Stimulated activated memory B cell treated with anti-CD40 and anti-IgM and Interleukin-4, amounts not matched to agents 10 μg/mL and 1 μg/mL and 100 μg/mL, for 72 hours (primary cell): ENCODE data around the gene PLAC9.

Experiments
- ATAC-seq: fragments of 150-1000 bp; cut with Tn5 transposase; 2 replicates; pipeline ENCODE4 v1.10.0; 2021
- H3K27ac Mint-ChIP-seq: one replicate; pipeline ENCODE4 v1.8.0; 2022; ENCODE audit warnings: mild to moderate bottlenecking, mixed read lengths
- H3K27me3 Mint-ChIP-seq: one replicate; pipeline ENCODE4 v1.8.0; 2022; ENCODE audit warnings: mixed read lengths
- H3K36me3 Mint-ChIP-seq: one replicate; pipeline ENCODE4 v1.8.0; 2022; ENCODE audit warnings: mixed read lengths
- H3K4me1 Mint-ChIP-seq: one replicate; pipeline ENCODE4 v1.8.0; 2022; ENCODE audit warnings: mixed read lengths
- H3K4me3 Mint-ChIP-seq: one replicate; pipeline ENCODE4 v1.8.0; 2022; ENCODE audit warnings: mild to moderate bottlenecking, moderate library complexity, mixed read lengths
- H3K9me3 Mint-ChIP-seq: one replicate; pipeline ENCODE4 v1.8.0; 2022; ENCODE audit warnings: mixed read lengths

The PLAC9 gene

DNA sequence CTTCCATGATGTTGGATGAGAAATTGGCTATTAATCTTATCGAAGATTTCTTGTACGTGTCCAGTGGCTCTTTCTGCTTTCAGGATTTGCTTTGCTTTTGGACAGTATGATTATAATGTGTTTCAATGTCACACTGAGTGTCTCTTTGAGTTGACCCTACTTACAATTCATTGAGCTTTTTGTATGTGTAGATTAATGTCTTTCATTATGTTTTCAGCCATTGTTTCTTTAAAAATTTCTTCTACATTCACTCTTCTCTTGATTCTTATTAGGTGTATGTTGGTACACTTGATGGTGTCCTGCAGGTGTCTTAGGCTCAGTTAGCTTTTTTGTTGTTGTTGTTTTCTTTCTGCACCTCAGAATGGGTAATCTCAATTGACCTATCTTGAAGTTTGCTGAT is 16.6 kb downstream of the PLAC9 start:
- Mint-ChIP-seq H3K36me3 (peaks cover 58% of the 10 kb centered on the region), H3K27ac (no peak overlapping the region), H3K9me3 (peaks cover 4% of the 10 kb centered on the region), H3K4me1 (peaks cover 17% of the 10 kb centered on the region), H3K4me3 (no peak overlapping the region), H3K27me3 (no peaks in the 10 kb centered on the region)
- no peak for ATAC-seq

DNA sequence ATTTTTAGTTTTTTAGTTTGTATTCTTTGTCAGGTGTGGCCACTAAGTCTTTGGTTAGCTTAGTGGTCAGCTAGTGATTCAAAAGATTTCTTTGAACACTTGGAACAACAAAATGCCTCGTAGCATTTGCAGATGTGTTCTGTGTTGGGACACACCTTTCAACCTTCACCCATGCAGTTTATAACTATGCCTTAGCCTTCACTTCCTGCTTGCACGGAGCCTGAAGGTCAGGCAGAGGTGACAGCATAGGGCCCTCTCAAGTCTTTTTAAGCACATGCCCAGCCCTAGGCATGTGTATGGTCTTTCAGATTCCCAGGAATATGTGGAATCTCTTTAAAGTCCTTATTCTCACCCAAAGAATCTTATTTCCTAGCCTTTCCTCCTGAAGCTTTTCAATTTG is 17.6 kb downstream of the PLAC9 start:
- no peak overlapping the region for H3K4me3 Mint-ChIP-seq
- peaks cover 4% of the 10 kb centered on the region for H3K9me3 Mint-ChIP-seq
- peaks cover 6% of the 10 kb centered on the region for H3K4me1 Mint-ChIP-seq
- no peaks in the 10 kb centered on the region for H3K27me3 Mint-ChIP-seq
- H3K36me3 Mint-ChIP-seq, result peaks cover 67% of the 10 kb centered on the region
- ATAC-seq, result no peak
- H3K27ac Mint-ChIP-seq, result no peak overlapping the region

DNA sequence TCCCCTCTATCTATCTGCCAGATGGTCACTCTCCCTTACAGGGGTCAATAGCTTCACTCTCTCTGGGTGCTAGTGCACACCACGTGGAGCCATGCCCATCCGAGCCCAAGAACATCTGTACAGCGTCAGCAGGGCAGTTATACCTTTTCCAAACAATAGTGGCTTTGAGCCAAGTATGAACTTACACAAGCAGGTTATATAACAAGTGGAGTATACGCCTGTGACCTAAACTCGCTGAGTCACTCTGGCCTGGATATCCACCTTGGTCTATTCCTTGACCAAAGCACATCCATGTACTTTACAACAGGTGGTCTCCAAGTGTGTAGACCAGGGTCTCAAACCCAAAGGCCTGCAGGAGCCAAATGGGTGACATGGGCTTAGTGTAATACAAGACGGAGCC is 20.3 kb downstream of the PLAC9 start:
- peaks cover 91% of the 10 kb centered on the region for H3K36me3 Mint-ChIP-seq
- H3K9me3 Mint-ChIP-seq, result peaks cover 4% of the 10 kb centered on the region
- H3K27me3 Mint-ChIP-seq, result no peaks in the 10 kb centered on the region
- H3K4me3 Mint-ChIP-seq, result no peak overlapping the region
- no peak for ATAC-seq
- H3K27ac Mint-ChIP-seq, result no peak overlapping the region
- peaks cover 10% of the 10 kb centered on the region for H3K4me1 Mint-ChIP-seq

GRCh38 chr10:80153460-80153859 is 20.9 kb downstream of the PLAC9 start:
- ATAC-seq, result no peak
- Mint-ChIP-seq H3K4me1 (peaks cover 10% of the 10 kb centered on the region), H3K27me3 (no peaks in the 10 kb centered on the region), H3K36me3 (peaks cover 91% of the 10 kb centered on the region), H3K9me3 (peaks cover 4% of the 10 kb centered on the region), H3K27ac (peak overlapping the region; percentile 45), H3K4me3 (no peak overlapping the region)

DNA sequence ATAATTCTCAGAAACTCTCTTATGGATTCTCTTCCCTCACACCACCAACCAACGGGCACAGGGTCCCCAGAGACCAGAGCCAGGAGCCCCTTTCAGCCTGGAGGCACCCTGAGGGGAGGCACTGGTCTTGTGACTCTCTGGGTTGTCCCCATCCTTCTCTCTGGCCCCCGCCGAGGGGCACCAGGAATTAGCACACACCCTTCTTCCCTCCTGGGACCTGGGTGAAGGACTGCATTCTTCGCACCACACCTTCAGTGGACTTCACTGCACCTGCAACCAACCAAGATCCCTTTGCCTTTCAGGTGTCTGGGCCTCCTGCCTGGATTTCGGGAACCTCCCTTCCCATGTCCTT is 22.1 kb downstream of the PLAC9 start:
- peaks cover 10% of the 10 kb centered on the region for H3K4me1 Mint-ChIP-seq
- H3K27ac Mint-ChIP-seq, result peak overlapping the region; percentile 46
- ATAC-seq, result no peak
- peaks cover 96% of the 10 kb centered on the region for H3K36me3 Mint-ChIP-seq
- no peak overlapping the region for H3K4me3 Mint-ChIP-seq
- H3K9me3 Mint-ChIP-seq, result no peaks in the 10 kb centered on the region
- H3K27me3 Mint-ChIP-seq, result no peaks in the 10 kb centered on the region

DNA sequence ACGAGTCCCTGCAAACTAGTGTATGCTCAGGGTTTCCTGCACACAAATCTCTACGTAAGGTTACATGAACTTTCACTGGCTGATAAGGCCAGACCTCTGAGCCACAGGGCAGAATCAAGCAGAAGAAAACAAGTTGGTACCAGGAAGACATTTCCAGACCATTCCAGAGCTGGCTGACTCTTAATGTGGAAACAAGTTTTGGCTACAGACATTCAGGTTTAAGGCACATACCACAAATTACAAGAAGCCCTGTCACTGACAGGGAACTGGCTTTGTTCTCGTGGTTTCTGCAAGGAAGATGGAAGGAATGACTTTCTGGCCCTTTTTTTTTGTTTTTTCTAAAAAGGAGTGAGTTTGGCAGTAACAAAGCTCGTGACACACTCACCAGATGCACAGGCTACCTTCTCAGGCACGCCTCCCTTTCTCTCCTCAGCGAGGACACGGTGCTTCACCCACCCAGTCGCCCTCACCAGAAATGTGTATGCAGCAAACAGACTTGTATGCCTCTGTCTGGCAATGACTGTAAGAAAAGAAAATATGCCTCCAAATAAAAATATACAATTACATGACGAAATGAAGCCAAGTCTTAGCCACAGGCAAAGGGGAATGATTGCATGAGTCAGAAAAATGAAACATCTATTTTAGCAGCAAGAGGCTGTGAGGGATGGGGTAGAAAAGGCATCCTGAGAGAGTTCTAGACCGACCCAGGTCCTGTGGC is 22.6 kb downstream of the PLAC9 start:
- Mint-ChIP-seq H3K9me3 (no peaks in the 10 kb centered on the region), H3K36me3 (peaks cover 97% of the 10 kb centered on the region), H3K27me3 (no peaks in the 10 kb centered on the region), H3K4me3 (no peak overlapping the region), H3K4me1 (peaks cover 10% of the 10 kb centered on the region), H3K27ac (peak overlapping the region; percentile 46)
- ATAC-seq, result no peak

DNA sequence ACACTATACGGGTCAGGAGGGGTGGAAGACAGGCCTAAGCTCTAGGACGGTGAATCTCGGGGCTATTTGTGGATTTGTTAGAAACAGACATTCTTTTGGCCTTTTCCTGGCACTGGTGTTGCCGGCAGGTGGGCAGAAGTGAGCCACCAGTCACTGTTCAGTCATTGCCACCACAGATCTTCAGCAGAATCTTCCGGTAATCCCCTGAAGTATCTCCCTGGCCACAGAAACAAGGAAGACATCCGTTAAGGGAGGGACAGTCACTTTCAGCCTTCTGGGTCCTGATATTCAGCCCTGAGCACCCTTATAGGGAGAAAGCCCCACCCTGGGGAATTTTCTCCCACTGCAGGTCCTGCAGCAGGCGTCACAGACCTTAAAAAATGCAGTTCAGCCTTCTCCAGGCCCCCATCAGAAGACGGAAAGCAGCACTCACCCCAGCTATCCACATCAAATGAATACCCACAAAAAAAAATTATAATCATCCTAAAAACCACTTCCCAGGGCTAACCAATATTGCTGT is 23.2 kb downstream of the PLAC9 start:
- H3K9me3 Mint-ChIP-seq, result no peaks in the 10 kb centered on the region
- peak overlapping the region; percentile 46 for H3K27ac Mint-ChIP-seq
- peaks cover 97% of the 10 kb centered on the region for H3K36me3 Mint-ChIP-seq
- peaks cover 10% of the 10 kb centered on the region for H3K4me1 Mint-ChIP-seq
- H3K4me3 Mint-ChIP-seq, result no peak overlapping the region
- ATAC-seq, result no peak
- no peaks in the 10 kb centered on the region for H3K27me3 Mint-ChIP-seq

GRCh38 chr10:80156216-80156615 is 23.7 kb downstream of the PLAC9 start:
- Mint-ChIP-seq H3K27ac (peak overlapping the region; percentile 46), H3K4me3 (no peak overlapping the region), H3K36me3 (peaks cover 97% of the 10 kb centered on the region), H3K9me3 (no peaks in the 10 kb centered on the region), H3K27me3 (no peaks in the 10 kb centered on the region), H3K4me1 (peaks cover 10% of the 10 kb centered on the region)
- no peak for ATAC-seq

GRCh38 chr10:80157561-80157960 is 25.0 kb downstream of the PLAC9 start:
- H3K4me3 Mint-ChIP-seq, result no peak overlapping the region
- H3K27me3 Mint-ChIP-seq, result no peaks in the 10 kb centered on the region
- ATAC-seq, result no peak
- peaks cover 10% of the 10 kb centered on the region for H3K4me1 Mint-ChIP-seq
- H3K9me3 Mint-ChIP-seq, result no peaks in the 10 kb centered on the region
- H3K36me3 Mint-ChIP-seq, result peaks cover 96% of the 10 kb centered on the region
- peak overlapping the region; percentile 46 for H3K27ac Mint-ChIP-seq

DNA sequence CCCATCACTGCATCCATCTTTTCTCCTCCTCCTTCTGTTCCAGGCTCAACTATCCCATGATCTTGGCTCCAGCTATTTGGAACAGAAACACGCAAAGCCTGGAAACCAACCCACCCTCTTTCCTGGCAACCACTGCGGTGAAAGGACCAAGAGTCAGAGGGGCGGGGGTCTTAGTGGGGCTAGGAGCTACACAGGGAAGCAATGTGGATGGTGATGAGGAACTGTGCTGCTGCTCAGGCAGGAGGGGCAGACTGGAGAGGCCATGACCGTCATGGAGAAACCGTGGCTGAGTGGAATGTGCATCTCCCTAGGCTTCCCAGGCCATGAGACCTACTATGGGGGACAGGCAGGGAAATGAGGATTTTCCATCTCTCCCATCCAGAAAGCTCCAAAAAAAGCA is 25.6 kb downstream of the PLAC9 start:
- ATAC-seq, result no peak
- Mint-ChIP-seq H3K4me3 (no peak overlapping the region), H3K4me1 (peaks cover 10% of the 10 kb centered on the region), H3K27me3 (no peaks in the 10 kb centered on the region), H3K9me3 (no peaks in the 10 kb centered on the region), H3K27ac (peak overlapping the region; percentile 46), H3K36me3 (peaks cover 96% of the 10 kb centered on the region)

DNA sequence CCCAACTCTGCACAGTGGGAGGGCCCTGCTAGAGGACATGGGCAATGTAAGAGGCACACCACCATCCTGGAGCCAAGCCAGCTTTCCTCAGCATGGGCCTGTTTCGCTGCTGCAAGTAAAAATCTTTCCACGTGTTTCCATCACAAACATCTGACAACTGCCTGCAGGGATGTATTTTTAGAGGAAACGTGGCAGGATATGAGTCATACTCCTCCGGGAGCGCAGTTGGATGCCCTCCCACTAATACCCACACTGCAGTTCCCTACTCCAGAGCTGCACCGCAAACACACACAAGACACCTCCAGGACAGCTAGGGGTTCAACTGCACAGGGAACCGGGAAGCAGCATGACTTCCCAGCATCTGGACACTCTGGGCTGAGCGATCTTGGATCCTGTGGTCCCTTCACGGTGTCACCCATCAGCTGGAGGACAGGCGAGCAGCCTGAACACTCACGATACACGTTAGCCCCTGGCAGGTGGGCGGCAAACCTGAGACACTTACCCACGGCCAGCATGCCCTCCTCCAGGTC is 26.1 kb downstream of the PLAC9 start:
- Mint-ChIP-seq H3K4me1 (peaks cover 10% of the 10 kb centered on the region), H3K4me3 (no peak overlapping the region), H3K27me3 (no peaks in the 10 kb centered on the region), H3K9me3 (no peaks in the 10 kb centered on the region), H3K27ac (peak overlapping the region; percentile 46), H3K36me3 (peaks cover 96% of the 10 kb centered on the region)
- ATAC-seq, result no peak

GRCh38 chr10:80159166-80159873 is 26.8 kb downstream of the PLAC9 start:
- H3K4me1 Mint-ChIP-seq, result peaks cover 10% of the 10 kb centered on the region
- H3K27me3 Mint-ChIP-seq, result no peaks in the 10 kb centered on the region
- peak overlapping the region; percentile 2 for H3K27ac Mint-ChIP-seq
- H3K4me3 Mint-ChIP-seq, result no peak overlapping the region
- ATAC-seq, result no peak
- peaks cover 97% of the 10 kb centered on the region for H3K36me3 Mint-ChIP-seq
- no peaks in the 10 kb centered on the region for H3K9me3 Mint-ChIP-seq

DNA sequence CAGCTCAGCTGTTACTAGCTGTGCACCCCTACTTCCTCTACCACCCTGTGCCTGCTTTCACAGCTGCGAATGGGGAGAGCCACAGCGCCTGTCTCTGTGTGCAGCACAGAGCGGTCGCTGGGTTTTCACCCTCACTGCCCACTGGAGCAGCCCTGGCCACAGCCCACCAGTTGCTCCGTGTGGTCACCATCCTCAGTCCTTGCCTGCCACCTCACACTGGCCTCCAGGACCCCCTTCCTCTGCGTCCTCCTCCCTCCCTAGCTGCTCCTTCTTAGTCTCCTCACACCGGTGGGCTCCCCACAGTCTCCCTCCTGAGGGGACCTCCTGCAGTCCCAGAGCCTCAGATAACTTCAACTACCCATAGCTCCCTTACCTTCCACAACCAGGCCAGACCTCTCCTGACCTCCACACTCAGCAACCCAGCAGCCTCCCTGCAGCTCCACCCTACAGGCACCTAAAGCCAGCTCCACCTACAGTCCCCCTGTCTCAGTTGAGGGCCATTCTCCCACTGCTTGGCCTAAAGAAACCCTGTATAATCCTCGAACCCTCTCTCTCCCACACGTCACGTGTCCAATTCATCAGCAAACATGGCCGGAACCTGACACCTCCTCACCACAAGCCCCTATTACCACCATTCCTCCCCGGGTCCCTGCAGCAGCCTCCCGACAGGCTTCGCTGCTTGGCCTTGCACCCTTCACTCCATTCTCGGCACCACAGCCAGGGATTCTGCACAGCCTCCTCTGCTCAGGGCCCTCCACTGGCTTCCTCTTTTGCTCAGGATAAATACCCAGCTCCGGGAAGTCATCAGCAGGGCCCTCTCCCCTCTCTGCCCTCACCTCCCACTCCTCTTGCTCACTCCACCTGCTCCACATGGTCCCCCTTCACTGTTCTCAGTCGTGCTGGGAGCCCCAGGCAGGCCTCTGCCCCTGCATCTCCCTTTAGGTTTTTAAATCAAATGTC is 28.1 kb downstream of the PLAC9 start:
- Mint-ChIP-seq H3K4me1 (peaks cover 13% of the 10 kb centered on the region), H3K36me3 (peaks cover 90% of the 10 kb centered on the region), H3K4me3 (no peak overlapping the region), H3K27ac (peak overlapping the region; percentile 44), H3K9me3 (no peaks in the 10 kb centered on the region), H3K27me3 (no peaks in the 10 kb centered on the region)
- no peak for ATAC-seq

GRCh38 chr10:80161321-80162083 is 29.0 kb downstream of the PLAC9 start:
- peak overlapping the region; percentile 44 for H3K27ac Mint-ChIP-seq
- peaks cover 90% of the 10 kb centered on the region for H3K36me3 Mint-ChIP-seq
- ATAC-seq, result no peak

More at GRCh38 chr10:80161321-80162083, 29.0 kb downstream of the PLAC9 start:
- H3K9me3 Mint-ChIP-seq, result no peaks in the 10 kb centered on the region
- H3K27me3 Mint-ChIP-seq, result no peaks in the 10 kb centered on the region
- H3K4me1 Mint-ChIP-seq, result peaks cover 14% of the 10 kb centered on the region
- H3K4me3 Mint-ChIP-seq, result no peak overlapping the region
